K562 (cell line): ENCODE results near the gene NUDT1.

ENCODE experiments used
- CTCF ChIP-seq, 3 experiments: IDR thresholded peaks in 2 of 3; conservative IDR thresholded peaks in 1 of 3; 2 replicates each; pipeline ENCODE4 v1.5.1; 2011 to 2012; ENCODE audit warnings: low read length in 3 of 3, mild to moderate bottlenecking in 3 of 3, control low read depth in 2 of 3, improper control_type of control experiment in 1 of 3, inconsistent platforms in 1 of 3, low read depth in 1 of 3, mixed read lengths in 1 of 3, moderate library complexity in 1 of 3; ENCODE audit not compliant: insufficient read depth in 2 of 3
- POLR2A ChIP-seq: fragments of 450-650 bp; conservative IDR thresholded peaks from 2 replicates; pipeline ENCODE4 v1.6.1; 2016
- RBM39 ChIP-seq: fragments of 200-400 bp; formaldehyde crosslinking; optimal IDR thresholded peaks from 2 replicates; pipeline ENCODE3; 2018; ENCODE audit warnings: low read depth, low read length
- SIN3A ChIP-seq, 2 experiments: fragments of 150-350 bp in 1 of 2; IDR thresholded peaks; 2 replicates each; pipeline ENCODE4 v1.6.1; 2011 to 2016; ENCODE audit warnings: borderline replicate concordance in 2 of 2, low read depth in 2 of 2, low read length in 2 of 2, mild to moderate bottlenecking in 2 of 2, moderate library complexity in 2 of 2; ENCODE audit not compliant: control insufficient read depth in 1 of 2
- SMAD3 ChIP-seq: fragments of 450-650 bp; formaldehyde crosslinking; conservative IDR thresholded peaks from 2 replicates; pipeline ENCODE4 v1.4.0; 2020; ENCODE audit warnings: mild to moderate bottlenecking
- ZNF551 ChIP-seq: fragments of 250-450 bp; sonication (Bioruptor Pico); IDR thresholded peaks from 2 replicates; pipeline ENCODE4 v1.5.0; 2021; ENCODE audit warnings: mild to moderate bottlenecking, moderate library complexity
- ZNF583 ChIP-seq: fragments of 250-450 bp; sonication (Bioruptor Pico); IDR thresholded peaks from 2 replicates; pipeline ENCODE4 v1.4.0; 2020
- TF ChIP-seq, protein P1 (sequence below): sonication (generic); formaldehyde crosslinking; IDR thresholded peaks from 2 replicates; pipeline ENCODE4 v1.8.1; 2022; ENCODE audit warnings: missing genetic modification reagents

- peak; percentile 75 for TF ChIP-seq POLR2A
- no peak for TF ChIP-seq ZNF583 (CRISPR knock-in tag)
- no peak for TF ChIP-seq RBM39
- TF ChIP-seq SMAD3 (CRISPR knock-in tag), result no peak
- TF ChIP-seq, protein P1, sequence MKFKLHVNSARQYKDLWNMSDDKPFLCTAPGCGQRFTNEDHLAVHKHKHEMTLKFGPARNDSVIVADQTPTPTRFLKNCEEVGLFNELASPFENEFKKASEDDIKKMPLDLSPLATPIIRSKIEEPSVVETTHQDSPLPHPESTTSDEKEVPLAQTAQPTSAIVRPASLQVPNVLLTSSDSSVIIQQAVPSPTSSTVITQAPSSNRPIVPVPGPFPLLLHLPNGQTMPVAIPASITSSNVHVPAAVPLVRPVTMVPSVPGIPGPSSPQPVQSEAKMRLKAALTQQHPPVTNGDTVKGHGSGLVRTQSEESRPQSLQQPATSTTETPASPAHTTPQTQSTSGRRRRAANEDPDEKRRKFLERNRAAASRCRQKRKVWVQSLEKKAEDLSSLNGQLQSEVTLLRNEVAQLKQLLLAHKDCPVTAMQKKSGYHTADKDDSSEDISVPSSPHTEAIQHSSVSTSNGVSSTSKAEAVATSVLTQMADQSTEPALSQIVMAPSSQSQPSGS, result no peak
- peak in 1 of 2 experiments; percentile 91; a peak in 1 of 4 replicates for TF ChIP-seq SIN3A (IDR thresholded peaks at IDR 0.05; ENCODE audit: borderline replicate concordance in 2 of 2, control insufficient read depth in 1 of 2, low read depth in 2 of 2, low read length in 2 of 2)
- TF ChIP-seq ZNF551 (CRISPR knock-in tag), result no peak
- TF ChIP-seq CTCF (IDR thresholded peaks at IDR 0.05 in 2 of 3, conservative IDR thresholded peaks at IDR 0.05 in 1 of 3; ENCODE audit: insufficient read depth in 2 of 3, low read depth in 1 of 3, low read length in 3 of 3), result peak in 1 of 3 experiments; percentile 38; a peak in 2 of 6 replicates
These were observed 9.1 kb upstream of the NUDT1 start, which contains the start of gene MAD1L1 for GRCh38 chr7:2232766-2233520.
